ENCODE results near the gene ELF3. TPM values are rescaled to one million over a fixed set of nuclear protein-coding genes. Genes with fewer than 3 reads are reported as not detected.

The ELF3 gene
- 23.2 and 49.3 TPM in 2 replicates for total RNA-seq

DNA sequence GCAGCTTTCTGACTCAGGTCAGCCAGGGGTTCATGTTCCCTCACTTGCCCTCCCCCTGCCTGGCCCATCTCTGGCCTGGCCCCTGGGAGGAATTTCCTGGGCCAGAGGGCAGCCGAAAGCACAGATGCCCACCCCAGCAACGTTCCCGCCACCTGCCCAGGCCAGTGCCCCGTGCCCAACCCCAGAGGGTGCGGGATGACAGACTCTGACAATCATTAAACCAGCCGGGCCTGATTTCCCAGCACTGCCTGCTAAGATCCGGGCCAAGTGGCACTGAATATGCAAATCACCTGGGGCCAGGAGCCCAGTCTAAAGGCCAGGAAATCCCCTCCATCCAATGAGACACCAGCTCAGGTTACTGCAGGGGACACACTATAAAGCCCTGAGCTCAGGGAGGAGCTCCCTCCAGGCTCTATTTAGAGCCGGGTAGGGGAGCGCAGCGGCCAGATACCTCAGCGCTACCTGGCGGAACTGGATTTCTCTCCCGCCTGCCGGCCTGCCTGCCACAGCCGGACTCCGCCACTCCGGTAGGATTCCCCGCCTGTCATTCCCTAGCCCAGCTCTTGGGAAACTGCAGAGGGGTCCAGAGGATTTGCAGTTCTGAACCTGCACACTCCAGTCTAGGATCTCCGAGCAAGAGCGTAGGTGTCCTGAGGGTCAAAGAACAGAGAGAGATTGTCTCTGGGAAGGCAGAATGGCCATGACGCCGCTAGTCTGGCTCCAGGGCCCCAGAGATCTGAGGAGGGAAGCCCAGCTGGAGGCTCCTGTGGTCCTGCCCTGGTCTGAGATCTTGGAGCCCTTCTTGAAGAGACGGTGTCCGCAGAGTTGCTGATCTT is at the start of gene ELF3:
TSS of gene ELF3 (plus strand) at position 408 of the 836 bp plus-strand sequence. CDS start 550 bp downstream, outside the sequence.

DNA sequence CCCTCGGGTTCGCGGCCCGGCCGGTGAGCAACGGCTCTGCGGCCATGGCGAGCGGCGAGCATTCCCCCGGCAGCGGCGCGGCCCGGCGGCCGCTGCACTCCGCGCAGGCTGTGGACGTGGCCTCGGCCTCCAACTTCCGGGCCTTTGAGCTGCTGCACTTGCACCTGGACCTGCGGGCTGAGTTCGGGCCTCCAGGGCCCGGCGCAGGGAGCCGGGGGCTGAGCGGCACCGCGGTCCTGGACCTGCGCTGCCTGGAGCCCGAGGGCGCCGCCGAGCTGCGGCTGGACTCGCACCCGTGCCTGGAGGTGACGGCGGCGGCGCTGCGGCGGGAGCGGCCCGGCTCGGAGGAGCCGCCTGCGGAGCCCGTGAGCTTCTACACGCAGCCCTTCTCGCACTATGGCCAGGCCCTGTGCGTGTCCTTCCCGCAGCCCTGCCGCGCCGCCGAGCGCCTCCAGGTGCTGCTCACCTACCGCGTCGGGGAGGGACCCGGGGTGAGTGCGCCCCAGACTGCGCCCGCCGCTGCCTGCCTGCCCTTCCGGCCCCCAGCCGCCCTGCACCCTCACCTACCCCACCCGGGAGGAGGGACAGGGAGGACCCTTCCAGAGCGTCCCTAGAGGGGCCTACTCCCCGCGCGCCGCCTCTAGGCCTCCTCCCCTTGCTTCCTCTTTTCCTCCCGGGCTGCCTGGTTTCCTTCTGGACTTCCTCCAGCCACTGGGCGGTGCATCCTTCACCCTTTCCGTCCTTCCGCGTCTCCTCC is 27.6 kb upstream of the ELF3 start, which contains the start of gene RNPEP:
TSS of gene RNPEP (plus strand) at position 26 of the 757 bp plus-strand sequence. CDS start at position 45, 19 bp downstream.

Other genes starting within 250 kb of the ELF3 start
- 12.6 and 21.8 TPM in 2 replicates for gene IPO9, start 181.4 kb upstream of the ELF3 start, total RNA-seq
- gene SHISA4, start 121.7 kb upstream of the ELF3 start, total RNA-seq = 3.4 and 4.0 TPM in 2 replicates
- 0.21 TPM in 1 of 2 replicates, not detected in the other for gene LMOD1, start 64.0 kb upstream of the ELF3 start, total RNA-seq
- 39.9 and 72.1 TPM in 2 replicates for gene TIMM17A, start 55.1 kb upstream of the ELF3 start, total RNA-seq
- gene RNPEP, start 27.9 kb upstream of the ELF3 start, total RNA-seq = 39.6 and 65.1 TPM in 2 replicates
- gene GPR37L1, start 112.3 kb downstream of the ELF3 start, total RNA-seq = not detected in 2 replicates
- 29.4 and 45.3 TPM in 2 replicates for gene ARL8A, start 134.2 kb downstream of the ELF3 start, total RNA-seq
- gene PTPN7, start 150.0 kb downstream of the ELF3 start, total RNA-seq = not detected in 2 replicates
- gene LGR6, start 183.2 kb downstream of the ELF3 start, total RNA-seq = under 0.01 TPM in 1 of 2 replicates, not detected in the other